Breast epithelium (tissue), 3 donors: Measurements from ENCODE around the gene DYSF.

Source experiments
- CTCF ChIP-seq, 3 donors: fragments of 450-650 bp; IDR thresholded peaks; one replicate each; pipeline ENCODE4 v1.5.1; 2016 to 2017; ENCODE audit warnings: antibody characterized with exemption in 3 of 3, mild to moderate bottlenecking in 3 of 3, moderate library complexity in 3 of 3
- POLR2A ChIP-seq: fragments of 450-650 bp; IDR thresholded peaks from one replicate; pipeline ENCODE4 v1.6.1; 2016; ENCODE audit warnings: antibody characterized with exemption, mild to moderate bottlenecking, moderate library complexity
- POLR2AphosphoS5 ChIP-seq, 3 donors: sonication (generic); formaldehyde crosslinking; IDR thresholded peaks; one replicate each; pipeline ENCODE4 v1.6.1; 2017; ENCODE audit warnings: antibody characterized with exemption in 3 of 3

DNA sequence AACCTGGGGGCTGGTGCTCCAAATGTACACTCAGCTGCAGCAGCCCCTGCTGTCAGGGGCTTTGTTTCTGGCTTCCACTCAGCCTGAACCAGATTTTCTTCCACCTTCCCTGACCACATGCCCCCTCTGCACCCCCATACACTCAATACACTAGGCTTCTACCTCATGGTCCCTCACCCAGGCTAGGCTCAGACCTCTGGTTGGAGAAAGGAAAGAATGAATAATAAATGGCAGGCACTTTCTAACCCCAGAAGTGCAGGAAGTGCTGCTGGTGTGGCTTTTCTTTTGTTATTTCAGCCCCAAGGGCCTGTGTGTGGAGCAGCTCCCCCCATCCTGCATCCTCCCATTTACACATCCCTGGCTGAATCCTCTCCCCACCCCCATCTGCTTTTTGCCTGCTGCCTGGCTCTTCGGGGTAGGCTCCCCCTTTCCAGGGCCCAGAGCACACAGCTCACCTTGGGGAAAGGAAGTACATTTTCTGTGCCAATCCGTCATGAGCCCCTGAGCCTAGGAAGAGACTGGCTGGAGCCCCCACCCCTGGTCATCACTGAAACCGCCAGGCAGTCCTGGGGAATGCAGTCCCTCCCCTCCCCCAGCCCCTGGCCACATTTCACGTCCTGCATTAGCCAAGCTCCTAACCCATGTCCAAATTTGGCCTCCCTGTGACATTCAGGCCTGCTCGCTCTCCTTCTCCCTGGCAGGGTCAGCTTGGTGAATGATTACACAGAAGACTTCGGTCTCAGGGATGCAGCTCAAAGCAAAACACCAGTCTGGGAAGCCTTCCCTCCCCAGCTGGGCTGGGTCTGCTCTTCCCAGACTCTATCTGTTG is 2.6 kb downstream of the DYSF start:
- TF ChIP-seq POLR2AphosphoS5 (IDR thresholded peaks at IDR 0.05) (no peak), CTCF (IDR thresholded peaks at IDR 0.05) (no peak), POLR2A (no peak)
